ENCODE results near the gene RLN3.
"Not testable (repeated sequence)": the region's sequence is repeated elsewhere in the genome, so short reads cannot be mapped to it uniquely, and the experiment has no call there.

The RLN3 gene

DNA sequence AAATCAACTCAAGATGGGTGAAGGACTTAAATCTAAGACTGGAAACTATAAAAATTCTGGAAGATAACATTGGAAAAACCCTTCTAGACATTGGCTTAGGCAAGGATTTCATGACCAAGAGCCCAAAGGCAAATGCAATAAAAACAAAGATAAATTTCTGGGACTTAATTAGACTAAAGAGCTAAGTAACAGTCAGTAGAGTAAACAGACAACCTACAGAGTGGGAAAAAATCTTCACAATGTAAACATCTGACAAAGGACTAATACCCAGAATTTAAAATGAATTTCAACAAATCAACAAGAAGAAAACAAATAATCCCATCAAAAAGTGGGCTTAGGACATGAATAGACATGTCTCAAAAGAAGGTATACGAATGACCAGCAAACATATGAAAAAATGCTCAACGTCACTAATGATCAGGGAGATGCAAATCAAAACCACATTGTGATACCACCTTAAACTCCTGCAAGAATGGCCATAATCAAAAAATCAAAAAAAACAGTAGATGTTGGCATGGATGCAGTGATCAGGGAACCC, 15.5 kb upstream of the RLN3 start:
- no peak overlapping the region for H3K27ac ChIP-seq (ENCODE audit: low read length)
- H3K27me3 ChIP-seq (ENCODE audit: insufficient read depth, low read length, poor library complexity) = no peaks in the 10 kb centered on the region
- ATAC-seq (ENCODE audit: insufficient read depth, low read depth) (no peak), DNase-seq (no peak)
- TF ChIP-seq EZH2 (IDR thresholded peaks at IDR 0.05; ENCODE audit: borderline replicate concordance, low read depth, low read length, severe bottlenecking) (no peak), CTCF (IDR thresholded peaks at IDR 0.05; ENCODE audit: borderline replicate concordance, extremely low read depth, low read length, poor library complexity, severe bottlenecking) (no peak)
- H3K4me3 ChIP-seq (ENCODE audit: low read depth in 1 of 2, low read length in 2 of 2) = no peak overlapping the region
- no peak overlapping the region for H3K9ac ChIP-seq (ENCODE audit: low read depth, low read length)
- no peaks in the 10 kb centered on the region for H3K79me2 ChIP-seq (ENCODE audit: insufficient read depth, low read length)
- H3K9me3 ChIP-seq (ENCODE audit: insufficient read depth, low read length, severe bottlenecking) = no peaks in the 10 kb centered on the region
- no peaks in the 10 kb centered on the region for H3K36me3 ChIP-seq (ENCODE audit: insufficient read depth, low read length)
- H2AFZ ChIP-seq (ENCODE audit: low read depth, low read length) = no peak overlapping the region
- H3K4me2 ChIP-seq (ENCODE audit: insufficient read depth, low read length) = no peak overlapping the region
- no peaks in the 10 kb centered on the region for H3K4me1 ChIP-seq (ENCODE audit: insufficient read depth, low read length)
- no peaks in the 10 kb centered on the region for H4K20me1 ChIP-seq (ENCODE audit: insufficient read depth, low read length)

GRCh38 chr19:14015524-14016035, 12.4 kb upstream of the RLN3 start:
- no peak overlapping the region for H3K9ac ChIP-seq (ENCODE audit: low read depth, low read length)
- H2AFZ ChIP-seq (ENCODE audit: low read depth, low read length) = no peak overlapping the region
- H4K20me1 ChIP-seq (ENCODE audit: insufficient read depth, low read length) = no peaks in the 10 kb centered on the region
- DNase-seq (no peak), ATAC-seq (ENCODE audit: insufficient read depth, low read depth) (no peak)
- no peak overlapping the region for H3K4me2 ChIP-seq (ENCODE audit: insufficient read depth, low read length)
- H3K36me3 ChIP-seq (ENCODE audit: insufficient read depth, low read length) = no peaks in the 10 kb centered on the region
- H3K27ac ChIP-seq (ENCODE audit: low read length) = no peak overlapping the region
- no peak for TF ChIP-seq CTCF (IDR thresholded peaks at IDR 0.05; ENCODE audit: borderline replicate concordance, extremely low read depth, low read length, poor library complexity, severe bottlenecking)
- TF ChIP-seq EZH2 (IDR thresholded peaks at IDR 0.05; ENCODE audit: borderline replicate concordance, low read depth, low read length, severe bottlenecking) = no peak
- no peak overlapping the region for H3K4me3 ChIP-seq (ENCODE audit: low read depth in 1 of 2, low read length in 2 of 2)
- no peaks in the 10 kb centered on the region for H3K27me3 ChIP-seq (ENCODE audit: insufficient read depth, low read length, poor library complexity)
- H3K4me1 ChIP-seq (ENCODE audit: insufficient read depth, low read length) = no peaks in the 10 kb centered on the region
- H3K9me3 ChIP-seq (ENCODE audit: insufficient read depth, low read length, severe bottlenecking) = no peaks in the 10 kb centered on the region
- H3K79me2 ChIP-seq (ENCODE audit: insufficient read depth, low read length) = no peaks in the 10 kb centered on the region

DNA sequence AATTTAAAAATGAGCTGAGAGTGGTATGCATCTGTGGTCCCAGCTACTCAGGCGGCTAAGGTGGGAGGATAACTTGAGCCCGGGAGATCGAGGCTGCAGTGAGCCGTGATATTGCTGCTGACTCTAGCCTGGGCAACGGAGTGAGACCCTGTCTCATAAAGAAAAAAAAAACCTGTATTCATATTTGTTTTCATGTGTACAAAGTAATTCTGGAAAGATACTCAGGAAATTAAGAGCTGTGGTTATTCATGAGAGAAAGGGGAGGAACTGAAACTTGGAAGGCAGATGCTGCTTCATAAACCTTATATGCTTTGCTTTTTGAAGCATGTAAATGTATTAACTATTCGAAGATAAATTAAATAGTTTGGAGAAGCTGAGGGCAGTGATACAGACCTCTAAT, 8.8 kb upstream of the RLN3 start:
- no peak for DNase-seq
- Histone ChIP-seq H3K9me3 (ENCODE audit: insufficient read depth, low read length, severe bottlenecking) (no peaks in the 10 kb centered on the region), H3K4me1 (ENCODE audit: insufficient read depth, low read length) (no peaks in the 10 kb centered on the region), H3K27ac (ENCODE audit: low read length) (no peak overlapping the region), H3K4me2 (ENCODE audit: insufficient read depth, low read length) (no peak overlapping the region), H3K36me3 (ENCODE audit: insufficient read depth, low read length) (no peaks in the 10 kb centered on the region), H3K79me2 (ENCODE audit: insufficient read depth, low read length) (no peaks in the 10 kb centered on the region), H3K4me3 (ENCODE audit: low read depth in 1 of 2, low read length in 2 of 2) (no peak overlapping the region), H3K9ac (ENCODE audit: low read depth, low read length) (no peak overlapping the region), H3K27me3 (ENCODE audit: insufficient read depth, low read length, poor library complexity) (no peaks in the 10 kb centered on the region), H2AFZ (ENCODE audit: low read depth, low read length) (no peak overlapping the region), H4K20me1 (ENCODE audit: insufficient read depth, low read length) (no peaks in the 10 kb centered on the region)
- ATAC-seq (ENCODE audit: insufficient read depth, low read depth) = no peak
- TF ChIP-seq CTCF (IDR thresholded peaks at IDR 0.05; ENCODE audit: borderline replicate concordance, extremely low read depth, low read length, poor library complexity, severe bottlenecking) = no peak
- TF ChIP-seq EZH2 (IDR thresholded peaks at IDR 0.05; ENCODE audit: borderline replicate concordance, low read depth, low read length, severe bottlenecking) = no peak

- ATAC-seq (ENCODE audit: insufficient read depth, low read depth); H3K9ac ChIP-seq (ENCODE audit: low read depth, low read length): not testable (repeated sequence)
Observed at GRCh38 chr19:14019739-14020138, 8.2 kb upstream of the RLN3 start.

More at GRCh38 chr19:14019739-14020138, 8.2 kb upstream of the RLN3 start:
- H3K27ac ChIP-seq (ENCODE audit: low read length); H3K4me3 ChIP-seq (ENCODE audit: low read depth in 1 of 2, low read length in 2 of 2); H3K4me1 ChIP-seq (ENCODE audit: insufficient read depth, low read length); H4K20me1 ChIP-seq (ENCODE audit: insufficient read depth, low read length); H3K27me3 ChIP-seq (ENCODE audit: insufficient read depth, low read length, poor library complexity); DNase-seq; H2AFZ ChIP-seq (ENCODE audit: low read depth, low read length); H3K79me2 ChIP-seq (ENCODE audit: insufficient read depth, low read length); H3K36me3 ChIP-seq (ENCODE audit: insufficient read depth, low read length); H3K4me2 ChIP-seq (ENCODE audit: insufficient read depth, low read length); H3K9me3 ChIP-seq (ENCODE audit: insufficient read depth, low read length, severe bottlenecking): not testable (repeated sequence)
